Brain microvascular endothelial cell (primary cell): ENCODE measurements around the gene SKIC3.

Experiments used
- DNase-seq: peaks from one replicate; pipeline ENCODE4 v3.0.0-alpha.2; 2020
- H3K27ac ChIP-seq: fragments of 250-450 bp; sonication (Bioruptor Pico); 2 replicates; pipeline ENCODE4 v1.5.1; 2020; ENCODE audit warnings: mild to moderate bottlenecking, moderate library complexity
- H3K27me3 ChIP-seq: fragments of 250-450 bp; sonication (Bioruptor Pico); replicated peaks from 2 replicates; pipeline ENCODE4 v1.5.1; 2020; ENCODE audit warnings: mild to moderate bottlenecking
- H3K36me3 ChIP-seq: fragments of 250-450 bp; sonication (Bioruptor Pico); replicated peaks from 2 replicates; pipeline ENCODE4 v1.5.1; 2020; ENCODE audit warnings: mild to moderate bottlenecking
- H3K4me3 ChIP-seq: 2 replicates; pipeline ENCODE4 v1.5.1; 2011; ENCODE audit warnings: low read depth, mild to moderate bottlenecking, control low read depth, low read length, moderate library complexity
- in situ Hi-C: cut with HindIII; loops from 2 replicates; pipeline ENCODE4 v1.10.0; 2017; ENCODE audit warnings: low sequenced_read_pairs, low pct_ligation_motif_present
- TF ChIP-seq, protein P1 (sequence below): IDR thresholded peaks from 2 replicates; pipeline ENCODE4 v1.5.1; 2011; ENCODE audit warnings: low read depth, mild to moderate bottlenecking, moderate library complexity, low read length, control low read depth, inconsistent platforms; ENCODE audit errors: missing control alignments

SKIC3 gene

DNA sequence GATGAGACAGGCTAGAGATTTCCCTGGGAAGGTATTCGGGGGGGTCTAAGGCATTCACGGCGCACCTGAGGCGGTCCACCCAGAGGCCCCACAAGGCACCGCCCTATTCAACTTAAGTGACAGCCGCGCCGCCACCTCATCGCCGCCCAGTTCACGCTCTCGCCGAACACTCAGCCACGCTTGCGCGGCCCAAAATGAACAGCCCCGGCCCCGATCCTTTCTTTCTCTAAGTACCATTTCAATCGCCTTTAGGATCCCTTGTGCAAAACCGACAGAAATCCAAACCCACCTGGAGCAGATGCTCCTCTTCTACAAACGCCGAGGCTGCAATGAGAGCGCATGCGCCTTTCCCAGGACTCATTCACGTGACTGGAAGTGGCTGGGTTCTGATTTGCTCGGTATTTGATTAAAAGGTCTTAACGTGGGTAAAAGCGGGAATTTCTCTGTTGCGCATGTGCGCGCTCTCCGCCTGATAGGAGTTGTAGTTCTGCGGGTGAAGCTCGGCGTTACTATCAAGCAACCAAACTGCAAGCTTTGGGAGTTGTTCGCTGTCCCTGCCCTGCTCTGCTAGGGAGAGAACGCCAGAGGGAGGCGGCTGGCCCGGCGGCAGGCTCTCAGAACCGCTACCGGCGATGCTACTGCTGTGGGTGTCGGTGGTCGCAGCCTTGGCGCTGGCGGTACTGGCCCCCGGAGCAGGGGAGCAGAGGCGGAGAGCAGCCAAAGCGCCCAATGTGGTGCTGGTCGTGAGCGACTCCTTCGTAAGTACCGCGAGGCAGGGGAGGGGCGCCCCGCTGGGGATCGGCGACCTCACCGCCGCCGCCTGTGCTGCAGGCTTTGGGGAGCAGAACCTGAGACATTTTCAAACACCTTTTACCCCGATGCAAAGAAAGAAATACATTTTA, at the start of gene SKIC3, which contains the start of gene ARSK:
TSS of gene SKIC3 (minus strand) at position 331 of the 902 bp plus-strand sequence. CDS start 7,827 bp downstream, outside the sequence.
TSS of gene ARSK (plus strand) at position 455 of the 902 bp plus-strand sequence. CDS start at position 633, 178 bp downstream.
- no peaks in the 10 kb centered on the region for H3K36me3 ChIP-seq
- in situ Hi-C loops, result no loop called here
- H3K27me3 ChIP-seq, result no peaks in the 10 kb centered on the region
- DNase-seq, result peak; percentile 99
- peak within 1 kb of the TSS; percentile 84 for H3K27ac ChIP-seq
- H3K4me3 ChIP-seq, result peak within 1 kb of the TSS; percentile 93
- TF ChIP-seq, protein P1, sequence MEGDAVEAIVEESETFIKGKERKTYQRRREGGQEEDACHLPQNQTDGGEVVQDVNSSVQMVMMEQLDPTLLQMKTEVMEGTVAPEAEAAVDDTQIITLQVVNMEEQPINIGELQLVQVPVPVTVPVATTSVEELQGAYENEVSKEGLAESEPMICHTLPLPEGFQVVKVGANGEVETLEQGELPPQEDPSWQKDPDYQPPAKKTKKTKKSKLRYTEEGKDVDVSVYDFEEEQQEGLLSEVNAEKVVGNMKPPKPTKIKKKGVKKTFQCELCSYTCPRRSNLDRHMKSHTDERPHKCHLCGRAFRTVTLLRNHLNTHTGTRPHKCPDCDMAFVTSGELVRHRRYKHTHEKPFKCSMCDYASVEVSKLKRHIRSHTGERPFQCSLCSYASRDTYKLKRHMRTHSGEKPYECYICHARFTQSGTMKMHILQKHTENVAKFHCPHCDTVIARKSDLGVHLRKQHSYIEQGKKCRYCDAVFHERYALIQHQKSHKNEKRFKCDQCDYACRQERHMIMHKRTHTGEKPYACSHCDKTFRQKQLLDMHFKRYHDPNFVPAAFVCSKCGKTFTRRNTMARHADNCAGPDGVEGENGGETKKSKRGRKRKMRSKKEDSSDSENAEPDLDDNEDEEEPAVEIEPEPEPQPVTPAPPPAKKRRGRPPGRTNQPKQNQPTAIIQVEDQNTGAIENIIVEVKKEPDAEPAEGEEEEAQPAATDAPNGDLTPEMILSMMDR, result peak; percentile 69

DNA sequence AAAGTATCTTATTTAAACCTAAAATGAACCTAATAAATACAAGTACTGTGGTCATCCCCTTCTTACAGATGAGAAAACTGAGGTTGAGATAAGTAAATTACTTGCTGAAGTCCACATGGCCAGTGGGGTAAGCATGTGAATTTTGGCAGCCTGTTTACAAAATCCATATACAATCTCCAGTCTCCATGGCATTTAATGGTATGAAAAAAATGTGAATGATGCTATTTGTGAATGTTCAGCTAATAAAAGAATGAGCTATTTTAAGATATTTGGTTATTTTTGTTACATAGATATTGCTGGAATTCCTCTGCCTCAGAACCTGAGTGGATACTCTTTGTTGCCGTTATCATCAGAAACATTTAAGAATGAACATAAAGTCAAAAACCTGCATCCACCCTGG, 45.8 kb upstream of the SKIC3 start:
- in situ Hi-C loops, result no loop called here
- TF ChIP-seq, protein P1, result no peak

DNA sequence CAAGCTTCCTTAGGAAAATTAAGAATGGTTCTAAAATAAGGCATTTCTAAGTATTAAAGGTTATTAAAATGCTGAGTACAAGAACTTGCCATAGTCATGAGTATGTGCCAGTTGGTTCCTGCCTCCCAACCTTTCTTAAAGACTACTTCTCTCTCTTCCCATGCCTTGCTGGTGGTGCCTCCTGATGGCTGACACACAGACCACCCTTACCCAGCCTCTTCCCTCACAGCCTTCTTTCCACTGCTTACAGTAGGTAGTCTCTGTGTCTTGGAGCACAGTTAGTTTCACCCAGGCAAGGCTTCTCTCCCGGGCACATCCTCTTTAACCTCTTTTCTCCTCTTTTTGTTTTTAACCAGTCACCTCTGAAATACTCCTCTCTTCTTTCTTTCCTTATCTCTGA, 44.5 kb upstream of the SKIC3 start:
- TF ChIP-seq, protein P1, result no peak
- H3K27me3 ChIP-seq, result no peaks in the 10 kb centered on the region

More for the DNA sequence above, 45.8 kb upstream of the SKIC3 start:
- Histone ChIP-seq H3K27me3 (no peaks in the 10 kb centered on the region), H3K4me3 (no peak overlapping the region), H3K27ac (no peak overlapping the region), H3K36me3 (no peaks in the 10 kb centered on the region)
- DNase-seq, result peak; percentile 28

DNA sequence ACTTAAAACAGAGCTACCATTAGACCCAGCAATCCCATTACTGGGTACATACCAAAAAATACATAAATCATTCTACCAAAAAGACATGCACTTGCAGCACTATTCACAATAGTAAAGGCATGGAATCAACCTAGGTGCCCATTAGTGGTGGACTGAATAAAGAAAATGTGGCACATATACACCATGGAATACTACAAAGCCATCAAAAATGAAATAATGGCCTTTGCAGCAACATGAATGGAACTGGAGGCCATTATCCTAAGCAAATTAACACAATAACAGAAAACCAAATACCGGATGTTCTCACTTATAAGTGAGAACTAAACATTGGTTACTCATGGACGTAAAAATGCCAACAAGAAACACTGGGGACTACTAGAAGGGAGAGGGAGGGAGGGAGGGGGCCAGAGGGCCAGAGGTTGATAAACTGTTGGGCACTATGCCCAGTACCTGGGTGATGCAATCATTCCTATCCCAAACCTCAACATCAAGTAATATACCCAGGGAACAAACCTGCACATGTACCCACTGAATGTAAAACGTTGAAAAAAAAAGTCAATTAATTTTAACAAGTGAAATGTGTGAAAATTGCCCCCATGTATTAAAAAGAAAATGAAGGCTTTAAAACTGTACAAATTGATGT, 40.6 kb upstream of the SKIC3 start:
- in situ Hi-C loops, result no loop called here
- Histone ChIP-seq H3K27me3 (no peaks in the 10 kb centered on the region), H3K36me3 (no peaks in the 10 kb centered on the region), H3K4me3 (no peak overlapping the region), H3K27ac (no peak overlapping the region)
- TF ChIP-seq, protein P1, result no peak
- DNase-seq, result no peak

More for the DNA sequence above, 44.5 kb upstream of the SKIC3 start:
- in situ Hi-C loops, result no loop called here
- H3K27ac ChIP-seq, result no peak overlapping the region
- no peak overlapping the region for H3K4me3 ChIP-seq
- no peaks in the 10 kb centered on the region for H3K36me3 ChIP-seq
- DNase-seq, result no peak

DNA sequence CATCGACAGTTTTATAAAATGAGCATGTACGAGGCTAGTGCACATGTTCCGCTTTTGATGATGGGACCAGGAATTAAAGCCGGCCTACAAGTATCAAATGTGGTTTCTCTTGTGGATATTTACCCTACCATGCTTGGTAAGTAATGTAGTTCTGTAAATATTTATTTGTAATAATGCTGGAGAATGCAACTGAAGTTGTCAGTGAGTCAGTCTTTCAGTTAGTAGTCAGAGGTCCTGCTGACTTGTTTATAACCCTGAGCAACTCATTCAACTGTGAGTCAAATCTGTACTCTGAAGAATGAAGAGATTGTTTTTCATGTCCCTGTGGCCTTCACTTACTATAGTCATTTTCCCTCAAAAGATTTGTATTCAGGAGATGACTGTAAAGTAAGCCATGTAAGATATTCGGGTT, 36.7 kb upstream of the SKIC3 start:
- Histone ChIP-seq H3K27ac (peak overlapping the region; percentile 86), H3K4me3 (no peak overlapping the region), H3K27me3 (no peaks in the 10 kb centered on the region), H3K36me3 (no peaks in the 10 kb centered on the region)
- DNase-seq, result peak; percentile 84
- in situ Hi-C loops, result no loop called here
- TF ChIP-seq, protein P1, result no peak
